Activated CD4-positive, alpha-beta T cell treated with anti-CD3 and anti-CD28 coated beads for 24 hours (primary cell): ENCODE results near the gene RAB1A.
"Not testable (repeated sequence)": the region's sequence is repeated elsewhere in the genome, so short reads cannot be mapped to it uniquely, and the experiment has no call there.

Source experiments
- DNase-seq, 2 donors: peaks; one replicate each; pipeline ENCODE4 v3.0.0-alpha.2; 2020; ENCODE audit warnings: low read depth in 2 of 2

Gene RAB1A

GRCh38 chr2:65129826-65130663 lies at the start of gene RAB1A:
Gene RAB1A, minus strand, starts transcription at chr2:65130106. Its CDS starts 191 bp downstream, at chr2:65129915.
- peak; percentile 97 to 99 for DNase-seq

- DNase-seq, result no peak
Measured at GRCh38 chr2:65177751-65178442, 48.0 kb upstream of the RAB1A start.

- DNase-seq, result no peak
Measured at GRCh38 chr2:65175894-65176530, 46.1 kb upstream of the RAB1A start.

GRCh38 chr2:65174031-65174430 lies 44.1 kb upstream of the RAB1A start:
- DNase-seq, result not testable (repeated sequence)

- DNase-seq, result no peak
Measured at GRCh38 chr2:65172994-65173790, 43.3 kb upstream of the RAB1A start.

- not testable (repeated sequence) for DNase-seq
Measured at GRCh38 chr2:65170611-65171477, 40.9 kb upstream of the RAB1A start.

GRCh38 chr2:65169760-65170136 lies 39.8 kb upstream of the RAB1A start:
- no peak for DNase-seq

GRCh38 chr2:65165558-65165957 lies 35.7 kb upstream of the RAB1A start:
- no peak for DNase-seq

- DNase-seq, result no peak
Measured at GRCh38 chr2:65164426-65164891, 34.6 kb upstream of the RAB1A start.

- DNase-seq, result no peak
Measured at GRCh38 chr2:65161551-65162100, 31.7 kb upstream of the RAB1A start.

- no peak for DNase-seq
Measured at GRCh38 chr2:65159906-65160305, 30.0 kb upstream of the RAB1A start.

GRCh38 chr2:65159261-65159660 lies 29.4 kb upstream of the RAB1A start:
- no peak for DNase-seq

- DNase-seq, result no peak
Measured at GRCh38 chr2:65158557-65158956, 28.7 kb upstream of the RAB1A start.

- DNase-seq, result not testable (repeated sequence)
Measured at GRCh38 chr2:65157856-65158255, 27.9 kb upstream of the RAB1A start.

GRCh38 chr2:65156041-65156440 lies 26.1 kb upstream of the RAB1A start:
- DNase-seq, result no peak

GRCh38 chr2:65153515-65153914 lies 23.6 kb upstream of the RAB1A start:
- no peak for DNase-seq

- no peak for DNase-seq
Measured at GRCh38 chr2:65146078-65146477, 16.2 kb upstream of the RAB1A start.

GRCh38 chr2:65144571-65144970 lies 14.7 kb upstream of the RAB1A start:
- DNase-seq, result no peak

GRCh38 chr2:65142515-65142914 lies 12.6 kb upstream of the RAB1A start:
- no peak for DNase-seq

GRCh38 chr2:65137197-65137775 lies 7.4 kb upstream of the RAB1A start:
- no peak for DNase-seq
